ENCODE data around the gene VEZF1.
"Not testable (repeated sequence)": the region's sequence is repeated elsewhere in the genome, so short reads cannot be mapped to it uniquely, and the experiment has no call there.

Gene VEZF1

DNA sequence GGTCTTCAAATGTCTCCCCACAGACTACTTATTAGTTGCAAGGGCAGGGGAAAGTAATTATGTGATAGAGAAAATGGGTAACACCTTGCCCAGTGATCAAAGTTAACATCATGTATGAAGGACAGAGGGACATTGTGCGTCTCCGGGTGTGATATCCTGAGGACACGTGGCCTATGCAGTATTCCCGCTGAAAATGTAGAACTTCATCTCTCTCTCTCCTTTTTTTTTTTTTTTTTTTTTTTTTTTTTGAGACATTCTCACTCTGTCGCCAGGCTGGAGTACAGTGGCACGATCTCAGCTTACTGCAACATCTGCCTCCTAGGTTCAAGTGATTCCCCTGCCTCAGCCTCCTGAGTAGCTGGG lies 24.9 kb downstream of the VEZF1 start:
- Histone ChIP-seq H3K4me3 (replicated peaks; ENCODE audit: insufficient read depth, low read length) (no peak overlapping the region), H3K27me3 (ENCODE audit: insufficient read depth, poor library complexity, severe bottlenecking) (no peaks in the 10 kb centered on the region), H3K27ac (replicated peaks) (no peak overlapping the region)
- no peak for DNase-seq (ENCODE audit: low read depth in 1 of 2, low spot score in 1 of 2)
- TF ChIP-seq GABPA (IDR thresholded peaks at IDR 0.05; ENCODE audit: low read depth): no peak
- TF ChIP-seq POLR2AphosphoS5 (IDR thresholded peaks at IDR 0.05; ENCODE audit: low read depth): no peak
- TF ChIP-seq, protein P1, sequence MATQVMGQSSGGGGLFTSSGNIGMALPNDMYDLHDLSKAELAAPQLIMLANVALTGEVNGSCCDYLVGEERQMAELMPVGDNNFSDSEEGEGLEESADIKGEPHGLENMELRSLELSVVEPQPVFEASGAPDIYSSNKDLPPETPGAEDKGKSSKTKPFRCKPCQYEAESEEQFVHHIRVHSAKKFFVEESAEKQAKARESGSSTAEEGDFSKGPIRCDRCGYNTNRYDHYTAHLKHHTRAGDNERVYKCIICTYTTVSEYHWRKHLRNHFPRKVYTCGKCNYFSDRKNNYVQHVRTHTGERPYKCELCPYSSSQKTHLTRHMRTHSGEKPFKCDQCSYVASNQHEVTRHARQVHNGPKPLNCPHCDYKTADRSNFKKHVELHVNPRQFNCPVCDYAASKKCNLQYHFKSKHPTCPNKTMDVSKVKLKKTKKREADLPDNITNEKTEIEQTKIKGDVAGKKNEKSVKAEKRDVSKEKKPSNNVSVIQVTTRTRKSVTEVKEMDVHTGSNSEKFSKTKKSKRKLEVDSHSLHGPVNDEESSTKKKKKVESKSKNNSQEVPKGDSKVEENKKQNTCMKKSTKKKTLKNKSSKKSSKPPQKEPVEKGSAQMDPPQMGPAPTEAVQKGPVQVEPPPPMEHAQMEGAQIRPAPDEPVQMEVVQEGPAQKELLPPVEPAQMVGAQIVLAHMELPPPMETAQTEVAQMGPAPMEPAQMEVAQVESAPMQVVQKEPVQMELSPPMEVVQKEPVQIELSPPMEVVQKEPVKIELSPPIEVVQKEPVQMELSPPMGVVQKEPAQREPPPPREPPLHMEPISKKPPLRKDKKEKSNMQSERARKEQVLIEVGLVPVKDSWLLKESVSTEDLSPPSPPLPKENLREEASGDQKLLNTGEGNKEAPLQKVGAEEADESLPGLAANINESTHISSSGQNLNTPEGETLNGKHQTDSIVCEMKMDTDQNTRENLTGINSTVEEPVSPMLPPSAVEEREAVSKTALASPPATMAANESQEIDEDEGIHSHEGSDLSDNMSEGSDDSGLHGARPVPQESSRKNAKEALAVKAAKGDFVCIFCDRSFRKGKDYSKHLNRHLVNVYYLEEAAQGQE (IDR thresholded peaks at IDR 0.05; ENCODE audit: insufficient replicate concordance, low read depth): no peak

DNA sequence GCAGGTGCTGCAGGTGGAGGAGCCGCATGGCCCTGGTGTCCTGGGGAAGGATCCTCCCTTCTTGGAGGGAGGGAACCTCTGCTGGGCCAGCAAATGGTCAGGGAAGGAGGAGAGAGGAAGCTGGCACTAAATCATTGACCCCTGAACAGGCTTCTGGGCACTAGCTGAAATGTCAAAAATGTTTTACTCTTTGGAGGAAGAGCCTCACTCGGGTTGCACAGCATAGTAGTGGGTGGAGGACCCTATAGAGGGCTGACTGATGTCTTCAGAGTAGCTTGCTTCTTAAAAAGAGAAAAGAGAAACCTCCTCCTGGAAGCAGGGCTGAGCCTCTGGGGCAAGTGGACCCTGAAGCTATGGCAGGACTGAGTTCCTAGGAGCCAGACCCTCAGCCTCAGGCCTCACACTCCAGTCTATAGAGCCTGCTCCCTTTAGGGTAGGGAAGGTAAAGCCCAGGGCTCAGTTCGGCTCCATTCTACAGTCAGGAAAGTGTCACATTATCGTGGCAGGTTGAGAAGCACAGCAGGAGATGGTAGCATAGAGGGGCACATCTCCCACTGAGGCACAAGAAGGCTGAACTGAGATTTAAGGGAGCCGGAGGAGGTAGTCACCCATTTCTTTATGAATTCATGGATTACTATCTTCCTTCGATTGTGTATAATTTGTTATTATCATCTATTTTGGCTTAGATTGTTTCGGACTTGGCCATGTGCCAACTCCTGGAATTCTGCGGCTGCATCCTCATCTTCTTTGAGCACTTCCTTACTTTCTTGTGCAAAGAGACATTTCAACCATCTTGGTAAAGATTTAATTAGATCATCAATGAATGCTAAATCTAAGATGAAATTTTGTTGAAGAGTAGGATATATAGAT lies 25.5 kb downstream of the VEZF1 start:
- H3K27ac ChIP-seq (replicated peaks): no peak overlapping the region
- no peak for TF ChIP-seq POLR2AphosphoS5 (IDR thresholded peaks at IDR 0.05; ENCODE audit: low read depth)
- TF ChIP-seq, protein P2, sequence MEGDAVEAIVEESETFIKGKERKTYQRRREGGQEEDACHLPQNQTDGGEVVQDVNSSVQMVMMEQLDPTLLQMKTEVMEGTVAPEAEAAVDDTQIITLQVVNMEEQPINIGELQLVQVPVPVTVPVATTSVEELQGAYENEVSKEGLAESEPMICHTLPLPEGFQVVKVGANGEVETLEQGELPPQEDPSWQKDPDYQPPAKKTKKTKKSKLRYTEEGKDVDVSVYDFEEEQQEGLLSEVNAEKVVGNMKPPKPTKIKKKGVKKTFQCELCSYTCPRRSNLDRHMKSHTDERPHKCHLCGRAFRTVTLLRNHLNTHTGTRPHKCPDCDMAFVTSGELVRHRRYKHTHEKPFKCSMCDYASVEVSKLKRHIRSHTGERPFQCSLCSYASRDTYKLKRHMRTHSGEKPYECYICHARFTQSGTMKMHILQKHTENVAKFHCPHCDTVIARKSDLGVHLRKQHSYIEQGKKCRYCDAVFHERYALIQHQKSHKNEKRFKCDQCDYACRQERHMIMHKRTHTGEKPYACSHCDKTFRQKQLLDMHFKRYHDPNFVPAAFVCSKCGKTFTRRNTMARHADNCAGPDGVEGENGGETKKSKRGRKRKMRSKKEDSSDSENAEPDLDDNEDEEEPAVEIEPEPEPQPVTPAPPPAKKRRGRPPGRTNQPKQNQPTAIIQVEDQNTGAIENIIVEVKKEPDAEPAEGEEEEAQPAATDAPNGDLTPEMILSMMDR (IDR thresholded peaks at IDR 0.05; ENCODE audit: insufficient read depth, low read length): no peak

DNA sequence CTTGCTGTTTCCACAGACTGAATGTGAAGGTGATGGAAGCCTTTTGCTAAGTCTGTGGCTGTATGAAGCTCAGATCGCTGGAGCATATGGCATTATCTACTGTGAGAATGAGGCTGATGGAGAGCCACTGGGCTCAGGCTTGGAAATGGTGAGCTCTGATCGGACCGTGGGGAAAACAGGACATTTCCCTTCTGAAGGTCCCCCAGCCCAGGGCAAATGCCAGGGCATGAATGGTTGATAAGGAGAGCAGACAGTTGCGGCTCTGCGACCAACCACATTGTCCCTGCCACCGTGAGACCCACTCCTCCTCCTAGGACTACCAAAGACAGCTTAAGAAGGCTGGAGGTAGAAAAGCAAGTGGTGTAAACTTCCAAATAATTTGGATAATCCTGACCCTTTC lies 28.1 kb downstream of the VEZF1 start:
- Histone ChIP-seq H3K4me3 (replicated peaks; ENCODE audit: insufficient read depth, low read length) (no peak overlapping the region), H3K27ac (replicated peaks) (no peak overlapping the region), H3K27me3 (ENCODE audit: insufficient read depth, poor library complexity, severe bottlenecking) (peaks cover 11% of the 10 kb centered on the region)
- no peak for TF ChIP-seq SPI1 (IDR thresholded peaks at IDR 0.05; ENCODE audit: borderline replicate concordance, low read depth)
- TF ChIP-seq, protein P2 (IDR thresholded peaks at IDR 0.05; ENCODE audit: insufficient read depth, low read length): no peak
- TF ChIP-seq GABPA (IDR thresholded peaks at IDR 0.05; ENCODE audit: low read depth): no peak
- TF ChIP-seq, protein P1 (IDR thresholded peaks at IDR 0.05; ENCODE audit: insufficient replicate concordance, low read depth): no peak
- no peak for TF ChIP-seq POLR2AphosphoS5 (IDR thresholded peaks at IDR 0.05; ENCODE audit: low read depth)
- DNase-seq (ENCODE audit: low read depth in 1 of 2, low spot score in 1 of 2): no peak

More for the DNA sequence above, 25.5 kb downstream of the VEZF1 start:
- peaks cover 2% of the 10 kb centered on the region for H3K27me3 ChIP-seq (ENCODE audit: insufficient read depth, poor library complexity, severe bottlenecking)
- no peak overlapping the region for H3K4me3 ChIP-seq (replicated peaks; ENCODE audit: insufficient read depth, low read length)
- no peak for DNase-seq (ENCODE audit: low read depth in 1 of 2, low spot score in 1 of 2)

DNA sequence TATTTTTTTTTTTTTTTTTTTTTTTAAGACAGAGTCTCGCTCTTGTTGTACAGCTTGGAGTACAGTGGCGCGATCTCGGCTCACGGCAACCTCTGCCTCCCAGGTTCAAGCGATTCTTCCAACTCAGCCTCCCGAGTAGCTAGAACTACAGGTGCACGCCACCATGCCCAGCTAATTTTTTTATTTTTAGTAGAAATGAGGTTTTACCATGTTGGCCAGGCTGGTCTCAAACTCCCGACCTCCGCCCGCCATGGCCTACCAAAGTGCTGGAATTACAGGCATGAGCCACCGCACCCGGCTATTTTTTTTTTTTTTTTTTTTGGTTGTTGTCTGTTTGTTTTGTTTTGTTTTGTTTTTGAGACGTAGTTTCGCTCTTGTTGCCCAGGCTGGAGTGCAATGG lies 29.7 kb downstream of the VEZF1 start:
- H3K4me3 ChIP-seq (replicated peaks; ENCODE audit: insufficient read depth, low read length); H3K27ac ChIP-seq (replicated peaks); DNase-seq (ENCODE audit: low read depth in 1 of 2, low spot score in 1 of 2): not testable (repeated sequence)
- H3K27me3 ChIP-seq (ENCODE audit: insufficient read depth, poor library complexity, severe bottlenecking): peaks cover 15% of the 10 kb centered on the region

DNA sequence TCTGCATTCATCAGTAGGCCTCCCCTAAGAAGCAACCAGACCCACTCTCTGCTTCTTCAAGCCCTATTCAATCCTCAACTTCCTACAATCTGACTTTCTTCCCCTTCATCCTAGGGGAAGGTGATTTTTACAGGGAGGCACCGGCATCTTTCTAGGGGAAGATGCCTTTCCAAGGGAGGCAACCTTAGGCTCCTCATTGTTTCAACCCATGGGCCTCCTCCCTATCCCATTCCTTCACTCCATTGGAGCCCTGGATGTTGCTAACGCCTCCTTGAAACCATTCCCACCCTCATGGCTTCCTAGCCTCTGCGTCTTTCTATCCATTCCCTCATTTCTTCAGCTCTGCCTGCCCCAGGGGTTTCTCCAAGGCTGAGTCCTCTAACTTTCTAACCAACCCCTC lies 30.2 kb downstream of the VEZF1 start:
- no peak for DNase-seq (ENCODE audit: low read depth in 1 of 2, low spot score in 1 of 2)
- H3K4me3 ChIP-seq (replicated peaks; ENCODE audit: insufficient read depth, low read length): no peak overlapping the region
- H3K27ac ChIP-seq (replicated peaks): no peak overlapping the region
- TF ChIP-seq, protein P2 (IDR thresholded peaks at IDR 0.05; ENCODE audit: insufficient read depth, low read length): no peak
- no peak for TF ChIP-seq SPI1 (IDR thresholded peaks at IDR 0.05; ENCODE audit: borderline replicate concordance, low read depth)
- TF ChIP-seq POLR2AphosphoS5 (IDR thresholded peaks at IDR 0.05; ENCODE audit: low read depth): no peak
- TF ChIP-seq, protein P1 (IDR thresholded peaks at IDR 0.05; ENCODE audit: insufficient replicate concordance, low read depth): no peak
- TF ChIP-seq GABPA (IDR thresholded peaks at IDR 0.05; ENCODE audit: low read depth): no peak
- peaks cover 15% of the 10 kb centered on the region for H3K27me3 ChIP-seq (ENCODE audit: insufficient read depth, poor library complexity, severe bottlenecking)
